HEK293 (cell line): ENCODE results near the gene TIGD1.

Experiments
- CTCF ChIA-PET: fragments of 350-600 bp; formaldehyde crosslinking; extraction: SDS; loops from one replicate; lab custom pipeline; 2021; ENCODE audit warnings: antibody characterized with exemption; lab: Yijun Ruan, JAX
- POLR2A ChIA-PET: fragments of 300-600 bp; formaldehyde crosslinking; extraction: SDS; loops from one replicate; lab custom pipeline; 2020; ENCODE audit warnings: antibody characterized with exemption, inconsistent platforms; lab: Yijun Ruan, JAX
- H3K27ac ChIP-seq: fragments of 200-500 bp; sonication (Bioruptor generic); 2 replicates; pipeline ENCODE4 v1.5.1; 2014; ENCODE audit warnings: low read depth, low read length, control low read depth, inconsistent platforms; ENCODE audit errors: extremely low read depth
- H3K36me3 ChIP-seq, 2 experiments: fragments of 200-500 bp in 1 of 2; sonication (Bioruptor generic) in 1 of 2; 1 replicate in 1 of 2; 2 replicates in 1 of 2; pipeline ENCODE4 v1.5.1; 2014 to 2017; ENCODE audit warnings: inconsistent platforms in 2 of 2, low read length in 2 of 2; ENCODE audit not compliant: control insufficient read depth in 2 of 2, insufficient read depth in 1 of 2
- H3K4me1 ChIP-seq: fragments of 200-500 bp; sonication (Bioruptor generic); 2 replicates; pipeline ENCODE4 v1.5.1; 2014; ENCODE audit warnings: mild to moderate bottlenecking, low read length, inconsistent platforms; ENCODE audit not compliant: control insufficient read depth, insufficient read depth
- H3K4me3 ChIP-seq: 2 replicates; pipeline ENCODE4 v1.5.1; 2011; ENCODE audit warnings: low read depth, mild to moderate bottlenecking, control low read depth, low read length, moderate library complexity
- H3K9me3 ChIP-seq: fragments of 200-500 bp; sonication (Bioruptor generic); 2 replicates; pipeline ENCODE4 v1.5.1; 2014; ENCODE audit warnings: low read depth, low read length, inconsistent platforms; ENCODE audit not compliant: control insufficient read depth, insufficient read depth
- FEZF1 ChIP-seq: fragments of 450-650 bp; formaldehyde crosslinking; IDR thresholded peaks from 2 replicates; pipeline ENCODE4 v1.5.1; 2016; ENCODE audit warnings: missing biosample characterization, missing genetic modification characterization
- GFI1B ChIP-seq: fragments of 450-650 bp; formaldehyde crosslinking; IDR thresholded peaks from 2 replicates; pipeline ENCODE4 v1.5.1; 2016; ENCODE audit warnings: missing biosample characterization, missing genetic modification characterization
- KLF9 ChIP-seq: fragments of 450-650 bp; formaldehyde crosslinking; IDR thresholded peaks from 2 replicates; pipeline ENCODE4 v1.5.1; 2016; ENCODE audit warnings: missing biosample characterization, missing genetic modification characterization, low read depth
- OVOL3 ChIP-seq: fragments of 450-650 bp; formaldehyde crosslinking; IDR thresholded peaks from 2 replicates; pipeline ENCODE4 v1.5.1; 2016; ENCODE audit warnings: missing biosample characterization, missing genetic modification characterization
- SCRT2 ChIP-seq: fragments of 450-650 bp; formaldehyde crosslinking; IDR thresholded peaks from 2 replicates; pipeline ENCODE4 v1.5.1; 2016; ENCODE audit warnings: missing biosample characterization, missing genetic modification characterization
- SP3 ChIP-seq: fragments of 450-650 bp; formaldehyde crosslinking; IDR thresholded peaks from 2 replicates; pipeline ENCODE4 v1.5.1; 2016; ENCODE audit warnings: missing biosample characterization, missing genetic modification characterization
- ZBTB44 ChIP-seq: fragments of 450-650 bp; IDR thresholded peaks from 2 replicates; pipeline ENCODE4 v1.5.1; 2018; ENCODE audit warnings: missing biosample characterization, mild to moderate bottlenecking, missing genetic modification characterization
- ZBTB6 ChIP-seq: fragments of 450-650 bp; formaldehyde crosslinking; IDR thresholded peaks from 2 replicates; pipeline ENCODE4 v1.5.1; 2017; ENCODE audit warnings: missing biosample characterization, missing genetic modification characterization
- ZFP41 ChIP-seq: fragments of 450-650 bp; formaldehyde crosslinking; IDR thresholded peaks from 2 replicates; pipeline ENCODE4 v1.5.1; 2016; ENCODE audit warnings: missing biosample characterization, missing genetic modification characterization, borderline replicate concordance
- ZFP69B ChIP-seq: fragments of 450-650 bp; formaldehyde crosslinking; IDR thresholded peaks from 2 replicates; pipeline ENCODE4 v1.5.1; 2016; ENCODE audit warnings: missing biosample characterization, missing genetic modification characterization
- ZNF169 ChIP-seq: fragments of 450-650 bp; formaldehyde crosslinking; IDR thresholded peaks from 2 replicates; pipeline ENCODE4 v1.5.1; 2016; ENCODE audit warnings: missing biosample characterization, missing genetic modification characterization
- ZNF184 ChIP-seq: fragments of 450-650 bp; IDR thresholded peaks from 2 replicates; pipeline ENCODE4 v1.5.1; 2018; ENCODE audit warnings: missing biosample characterization, mild to moderate bottlenecking, missing genetic modification characterization
- ZNF223 ChIP-seq: fragments of 450-650 bp; formaldehyde crosslinking; IDR thresholded peaks from 2 replicates; pipeline ENCODE4 v1.5.1; 2016; ENCODE audit warnings: missing biosample characterization, missing genetic modification characterization
- ZNF24 ChIP-seq: fragments of 450-650 bp; formaldehyde crosslinking; IDR thresholded peaks from 2 replicates; pipeline ENCODE4 v1.5.1; 2016; ENCODE audit warnings: missing biosample characterization, missing genetic modification characterization
- ZNF362 ChIP-seq: fragments of 450-650 bp; formaldehyde crosslinking; IDR thresholded peaks from 2 replicates; pipeline ENCODE4 v1.5.1; 2016; ENCODE audit warnings: missing biosample characterization, missing genetic modification characterization
- ZNF416 ChIP-seq: fragments of 450-650 bp; formaldehyde crosslinking; IDR thresholded peaks from 2 replicates; pipeline ENCODE4 v1.5.1; 2016; ENCODE audit warnings: missing biosample characterization, missing genetic modification characterization
- ZNF48 ChIP-seq: fragments of 450-650 bp; formaldehyde crosslinking; IDR thresholded peaks from 2 replicates; pipeline ENCODE4 v1.5.1; 2016; ENCODE audit warnings: missing biosample characterization, missing genetic modification characterization
- ZNF529 ChIP-seq: fragments of 450-650 bp; formaldehyde crosslinking; IDR thresholded peaks from 2 replicates; pipeline ENCODE4 v1.5.1; 2017; ENCODE audit warnings: missing genetic modification characterization, missing biosample characterization; ENCODE audit not compliant: insufficient replicate concordance
- ZNF530 ChIP-seq: fragments of 450-650 bp; formaldehyde crosslinking; IDR thresholded peaks from 2 replicates; pipeline ENCODE4 v1.5.1; 2016; ENCODE audit warnings: low read depth, missing biosample characterization, missing genetic modification characterization
- ZNF548 ChIP-seq: fragments of 450-650 bp; formaldehyde crosslinking; IDR thresholded peaks from 2 replicates; pipeline ENCODE4 v1.5.1; 2016; ENCODE audit warnings: missing biosample characterization, missing genetic modification characterization
- ZNF600 ChIP-seq: fragments of 450-650 bp; formaldehyde crosslinking; IDR thresholded peaks from 2 replicates; pipeline ENCODE4 v1.5.1; 2016; ENCODE audit warnings: missing biosample characterization, missing genetic modification characterization
- ZNF621 ChIP-seq: fragments of 450-650 bp; formaldehyde crosslinking; IDR thresholded peaks from 2 replicates; pipeline ENCODE4 v1.5.1; 2017; ENCODE audit warnings: missing biosample characterization, missing genetic modification characterization
- ZNF76 ChIP-seq: fragments of 450-650 bp; formaldehyde crosslinking; IDR thresholded peaks from 2 replicates; pipeline ENCODE4; 2016; ENCODE audit warnings: low read depth, missing biosample characterization, missing genetic modification characterization, borderline replicate concordance
- ZNF776 ChIP-seq: fragments of 450-650 bp; formaldehyde crosslinking; IDR thresholded peaks from 2 replicates; pipeline ENCODE4 v1.5.0; 2017; ENCODE audit warnings: missing biosample characterization, missing genetic modification characterization, borderline replicate concordance
- ZNF792 ChIP-seq: fragments of 450-650 bp; formaldehyde crosslinking; IDR thresholded peaks from 2 replicates; pipeline ENCODE4 v1.5.1; 2016; ENCODE audit warnings: missing biosample characterization, missing genetic modification characterization
- ZNF837 ChIP-seq: fragments of 450-650 bp; formaldehyde crosslinking; IDR thresholded peaks from 2 replicates; pipeline ENCODE4 v1.5.1; 2016; ENCODE audit warnings: missing biosample characterization, missing genetic modification characterization

TIGD1 gene

GRCh38 chr2:232521098-232521497 is 29.3 kb downstream of the TIGD1 start:
- no peaks in the 10 kb centered on the region for H3K36me3 ChIP-seq
- H3K4me1 ChIP-seq, result no peaks in the 10 kb centered on the region; the same call in 1 of the 2 replicates
- H3K27ac ChIP-seq, result no peak overlapping the region
- POLR2A ChIA-PET, result no interaction called here
- CTCF ChIA-PET, result interaction anchor here (0.6 to 4.9 kb wide), 16 partner anchors 20 to 844 kb away, joined by 3 to 77 read pairs (median 4); no protein-coding TSS in a partner anchor
- no peak overlapping the region for H3K4me3 ChIP-seq
- TF ChIP-seq ZNF169 (tag by site-specific recombination) (no peak), ZNF837 (tag by site-specific recombination) (no peak), ZBTB6 (tag by site-specific recombination) (no peak), ZNF600 (no peak), ZNF548 (tag by site-specific recombination) (no peak), ZNF792 (tag by site-specific recombination) (no peak), ZNF621 (tag by site-specific recombination) (no peak), OVOL3 (tag by site-specific recombination) (no peak)
- no peaks in the 10 kb centered on the region for H3K9me3 ChIP-seq

DNA sequence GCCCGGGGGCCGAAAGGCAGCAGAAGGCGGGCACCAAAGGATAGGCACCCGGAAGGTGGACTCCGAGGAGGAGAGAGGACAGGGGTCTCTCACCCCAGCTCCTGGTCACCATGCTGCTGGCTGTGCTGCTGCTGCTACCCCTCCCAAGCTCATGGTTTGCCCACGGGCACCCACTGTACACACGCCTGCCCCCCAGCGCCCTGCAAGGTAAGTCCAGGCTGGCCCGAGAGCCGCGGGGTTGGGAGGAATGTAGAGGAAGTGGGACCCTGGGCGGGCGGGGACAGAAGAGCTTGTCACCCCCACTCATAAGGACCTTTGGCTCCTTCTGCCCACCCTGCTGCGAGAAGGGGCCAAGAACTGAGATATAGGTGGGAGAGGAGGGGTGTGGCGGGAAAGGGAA is 29.9 kb downstream of the TIGD1 start:
- Histone ChIP-seq H3K36me3 (no peaks in the 10 kb centered on the region), H3K27ac (no peak overlapping the region)
- no peak for TF ChIP-seq FEZF1 (tag by site-specific recombination)
- TF ChIP-seq ZNF416 (tag by site-specific recombination), result no peak
- no peak for TF ChIP-seq ZNF529
- no peak for TF ChIP-seq ZFP69B (tag by site-specific recombination)
- TF ChIP-seq ZNF776, result no peak
- no peak for TF ChIP-seq ZNF223
- TF ChIP-seq KLF9 (tag by site-specific recombination), result no peak
- TF ChIP-seq, all 188 proteins: peak for 0
- Histone ChIP-seq H3K9me3 (no peaks in the 10 kb centered on the region), H3K4me3 (no peak overlapping the region), H3K4me1 (no peaks in the 10 kb centered on the region; the same call in 1 of the 2 replicates)
- CTCF ChIA-PET, result interaction anchor here (0.6 to 4.9 kb wide), 12 partner anchors 17 to 843 kb away, joined by 3 to 77 read pairs (median 4); no protein-coding TSS in a partner anchor
- POLR2A ChIA-PET, result no interaction called here

DNA sequence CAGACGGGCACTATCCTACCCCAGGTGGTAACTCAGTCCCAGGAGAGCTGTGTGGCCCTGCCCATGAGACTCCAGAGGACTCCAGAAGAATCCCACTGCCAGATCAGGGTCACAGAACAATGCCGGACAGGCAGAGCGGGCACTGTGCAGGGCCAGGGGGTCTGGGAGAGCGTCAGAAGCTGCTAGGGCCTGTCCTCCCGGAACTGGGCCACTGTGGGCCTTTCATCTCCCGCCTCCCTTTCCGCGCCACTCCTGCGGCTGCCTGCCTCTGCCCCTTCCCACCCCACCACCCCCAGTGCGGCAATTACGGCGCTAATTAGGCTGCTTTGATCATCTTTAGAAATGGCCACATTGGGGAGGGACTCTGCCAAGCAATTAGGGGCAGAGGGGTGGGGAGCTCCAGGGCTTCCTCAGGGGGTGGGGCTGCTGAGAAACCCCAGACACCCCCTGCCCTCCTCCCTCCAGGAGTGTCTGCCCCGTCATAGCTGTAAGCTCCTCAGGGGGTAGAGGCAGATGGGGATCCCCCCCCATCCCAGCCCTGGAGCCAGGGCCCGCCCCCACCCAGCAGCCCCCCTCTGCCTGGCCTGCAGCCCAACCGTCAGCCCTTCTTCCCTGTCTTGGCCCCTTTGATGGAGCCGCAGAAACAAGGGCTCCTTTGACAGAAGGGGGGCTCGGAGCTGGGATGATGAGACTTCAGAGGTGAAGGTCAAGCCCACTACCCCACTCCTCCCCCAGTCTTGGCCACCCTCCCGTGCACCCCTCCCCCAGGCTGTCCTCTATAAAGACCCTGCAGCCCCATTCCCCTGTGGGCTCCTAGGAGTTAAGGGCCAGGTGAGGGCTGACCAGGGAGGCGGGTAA is 30.5 kb downstream of the TIGD1 start, which contains the start of gene PRSS56:
PRSS56 (plus strand) TSS at position 808 of the 858 bp plus-strand sequence. CDS start 211 bp downstream, outside the sequence.
- TF ChIP-seq GFI1B (tag by site-specific recombination) (no peak), SCRT2 (tag by site-specific recombination) (no peak), ZNF362 (tag by site-specific recombination) (no peak), ZBTB44 (tag by site-specific recombination) (no peak), ZNF24 (no peak), ZNF530 (tag by site-specific recombination) (no peak), ZFP41 (no peak), ZNF184 (tag by site-specific recombination) (no peak), ZNF837 (tag by site-specific recombination) (no peak), ZNF48 (tag by site-specific recombination) (no peak), SP3 (no peak), ZNF76 (tag by site-specific recombination) (no peak)
- Histone ChIP-seq H3K36me3 (no peaks in the 10 kb centered on the region), H3K4me3 (no peak within 1 kb of the TSS), H3K27ac (no peak within 1 kb of the TSS), H3K9me3 (no peaks in the 10 kb centered on the region), H3K4me1 (no peaks in the 10 kb centered on the region; the same call in 1 of the 2 replicates)
- CTCF ChIA-PET, result interaction anchor here (0.6 to 4.9 kb wide), 10 partner anchors 12 to 595 kb away, joined by 3 to 77 read pairs (median 5); no protein-coding TSS in a partner anchor
- POLR2A ChIA-PET, result no interaction called here
